T-cell (primary cell): Measurements from ENCODE around the gene GALNT14. TPM values are rescaled to one million over a fixed set of nuclear protein-coding genes. Genes with fewer than 3 reads are reported as not detected.

Experiments used
- ATAC-seq, 4 experiments: fragments of 200-7000 bp in 3 of 4; fragments of 150-1000 bp in 1 of 4; cut with Tn5 transposase; replicated peaks in 1 of 4; 1 replicate in 3 of 4; 2 replicates in 1 of 4; pipeline ENCODE4 v1.10.0; 2021; ENCODE audit warnings: moderate library complexity in 3 of 4, mild to moderate bottlenecking in 2 of 4, moderate number of reproducible peaks in 1 of 4
- CTCF ChIA-PET, 2 donors: fragments of 300-600 bp; sonication (Branson Sonifier 250); formaldehyde crosslinking; loops; one replicate each; lab custom pipeline; 2022; ENCODE audit warnings: antibody characterized with exemption in 2 of 2; lab: Charles Lee
- POLR2A ChIA-PET, 2 donors: fragments of 300-600 bp; sonication (Branson Sonifier 250); formaldehyde crosslinking; loops; one replicate each; lab custom pipeline; 2022; ENCODE audit warnings: antibody characterized with exemption in 2 of 2; lab: Charles Lee
- DNase-seq, 35 experiments: peaks; one replicate each; pipeline versions ENCODE4 v3.0.0 to v3.0.0-alpha.2; 2013 to 2023
- H3K27ac ChIP-seq: one replicate; pipeline ENCODE4 v1.5.1; 2013; ENCODE audit warnings: low read length
- H3K27me3 ChIP-seq, 2 experiments: replicated peaks in 1 of 2; 1 replicate in 1 of 2; 2 replicates in 1 of 2; pipeline versions ENCODE4 v1.6.1 to v1.7.0; 2013; ENCODE audit warnings: low read length in 1 of 2, mixed read lengths in 1 of 2; ENCODE audit not compliant: control insufficient read depth in 2 of 2, insufficient read depth in 2 of 2; ENCODE audit errors: extremely low read depth in 1 of 2
- H3K36me3 ChIP-seq, 2 donors: 1 replicate in 1 of 2; 2 replicates in 1 of 2; pipeline versions ENCODE4 v1.6.1 to v1.7.0; 2013; ENCODE audit warnings: low read length in 1 of 2; ENCODE audit not compliant: control insufficient read depth in 2 of 2, insufficient read depth in 1 of 2; ENCODE audit errors: extremely low read depth in 1 of 2
- H3K4me1 ChIP-seq, 2 experiments: 1 replicate in 1 of 2; 2 replicates in 1 of 2; pipeline versions ENCODE4 v1.6.1 to v1.7.0; 2013; ENCODE audit warnings: low read length in 2 of 2, mixed read lengths in 1 of 2; ENCODE audit not compliant: insufficient read depth in 2 of 2, control insufficient read depth in 1 of 2; ENCODE audit errors: extremely low read depth in 1 of 2
- H3K4me3 ChIP-seq, 2 donors: 1 replicate in 1 of 2; 2 replicates in 1 of 2; pipeline versions ENCODE4 v1.5.1 to v1.7.0; 2013; ENCODE audit warnings: mild to moderate bottlenecking in 2 of 2, low read length in 1 of 2, moderate library complexity in 1 of 2; ENCODE audit not compliant: control insufficient read depth in 1 of 2; ENCODE audit errors: extremely low read depth in 1 of 2
- H3K9me3 ChIP-seq: 2 replicates; pipeline ENCODE4 v1.7.0; 2013
- H3K27ac Mint-ChIP-seq, 2 donors: one replicate each; pipeline ENCODE4 v1.8.0; 2020 to 2021; ENCODE audit warnings: mild to moderate bottlenecking in 2 of 2, mixed read lengths in 2 of 2
- H3K27me3 Mint-ChIP-seq, 2 donors: one replicate each; pipeline ENCODE4 v1.8.0; 2021 to 2022; ENCODE audit warnings: mixed read lengths in 2 of 2
- H3K36me3 Mint-ChIP-seq: one replicate; pipeline ENCODE4 v1.8.0; 2021; ENCODE audit warnings: mixed read lengths
- H3K4me1 Mint-ChIP-seq, 3 donors: one replicate each; pipeline ENCODE4 v1.8.0; 2020 to 2022; ENCODE audit warnings: mixed read lengths in 3 of 3, mild to moderate bottlenecking in 1 of 3
- H3K4me3 Mint-ChIP-seq, 3 donors: one replicate each; pipeline ENCODE4 v1.8.0; 2020 to 2022; ENCODE audit warnings: mild to moderate bottlenecking in 3 of 3, mixed read lengths in 3 of 3, moderate library complexity in 3 of 3
- H3K9me3 Mint-ChIP-seq, 3 donors: one replicate each; pipeline ENCODE4 v1.8.0; 2020 to 2022; ENCODE audit warnings: mixed read lengths in 3 of 3
- WGBS: methylation state at CpG from one replicate; pipeline ENCODE4 v1.1.5; 2013; ENCODE audit warnings: missing lambda C conversion rate; ENCODE audit not compliant: insufficient coverage; 5-methylcytosine and 5-hydroxymethylcytosine counted together
- total RNA-seq, 35 experiments: library from RNA in 6 of 35; stranded (reverse) in 6 of 35; fragments of 120-200 nt in 1 of 35; gene quantifications; one replicate each; pipeline versions ENCODE4 v1.2.1 to v1.2.4 and lab custom pipeline; 2013 to 2026

Gene GALNT14
- total RNA-seq, 5 donors from 2014 or later (not counting 1 experiment from before 2014, with no cell fraction given): 0.29 to 0.38 TPM; not detected in 3

GRCh38 chr2:31101701-31102100 lies 36.5 kb downstream of the GALNT14 start:
- Mint-ChIP-seq H3K4me1 (peaks cover 0 to 2% (median 0%) of the 10 kb centered on the region in 3 donors), H3K4me3 (no peak overlapping the region), H3K36me3 (no peaks in the 10 kb centered on the region), H3K27ac (no peak overlapping the region), H3K27me3 (peaks cover 20 to 23% of the 10 kb centered on the region in 2 donors), H3K9me3 (no peaks in the 10 kb centered on the region)
- Histone ChIP-seq H3K27ac (no peak overlapping the region), H3K4me1 (no peaks in the 10 kb centered on the region), H3K36me3 (no peaks in the 10 kb centered on the region), H3K4me3 (no peak overlapping the region), H3K27me3 (no peaks in the 10 kb centered on the region), H3K9me3 (no peaks in the 10 kb centered on the region)
- CTCF ChIA-PET: interaction anchor here in 1 of 2 donors (0.6 kb wide), 1 partner anchor 18 kb away, joined by 3 read pairs; no protein-coding TSS in a partner anchor
- POLR2A ChIA-PET: no interaction called here
- WGBS: no CpG with 5 or more reads among the region's 2 CpGs
- DNase-seq (no peak), ATAC-seq (no peak)

GRCh38 chr2:31097962-31098613 lies 40.2 kb downstream of the GALNT14 start:
- Histone ChIP-seq H3K4me3 (no peak overlapping the region), H3K36me3 (no peaks in the 10 kb centered on the region), H3K27ac (no peak overlapping the region), H3K27me3 (no peaks in the 10 kb centered on the region), H3K4me1 (no peaks in the 10 kb centered on the region), H3K9me3 (no peaks in the 10 kb centered on the region)
- Mint-ChIP-seq H3K27ac (no peak overlapping the region), H3K27me3 (peaks cover 5 to 9% of the 10 kb centered on the region in 2 donors), H3K36me3 (no peaks in the 10 kb centered on the region), H3K4me3 (no peak overlapping the region), H3K4me1 (peaks cover 0 to 2% (median 0%) of the 10 kb centered on the region in 3 donors), H3K9me3 (no peaks in the 10 kb centered on the region)
- POLR2A ChIA-PET: no interaction called here
- CTCF ChIA-PET: no interaction called here
- WGBS: 60% methylated on average over 1 of the region's 2 CpGs
- DNase-seq (no peak), ATAC-seq (no peak)

- no peak overlapping the region for H3K4me3 ChIP-seq
- no peaks in the 10 kb centered on the region for H3K9me3 Mint-ChIP-seq
- no peaks in the 10 kb centered on the region for H3K4me1 ChIP-seq
- no peak for ATAC-seq
- H3K27ac Mint-ChIP-seq: no peak overlapping the region
- no peaks in the 10 kb centered on the region for H3K9me3 ChIP-seq
- H3K27me3 Mint-ChIP-seq: peaks cover 3 to 16% of the 10 kb centered on the region in 2 donors
- ChIA-PET POLR2A (no interaction called here), CTCF (interaction anchor here in 1 of 2 donors (0.6 kb wide), 1 partner anchor 37 kb away, joined by 4 read pairs; no protein-coding TSS in a partner anchor)
- WGBS: 80% methylated on average over 5 of the region's 7 CpGs
- H3K27ac ChIP-seq: no peak overlapping the region
- no peak overlapping the region for H3K4me3 Mint-ChIP-seq
- peaks cover 0 to 6% of the 10 kb centered on the region in 2 experiments for H3K27me3 ChIP-seq
- no peaks in the 10 kb centered on the region for H3K36me3 ChIP-seq
- H3K4me1 Mint-ChIP-seq: no peaks in the 10 kb centered on the region
- no peak for DNase-seq
- no peaks in the 10 kb centered on the region for H3K36me3 Mint-ChIP-seq
Measured at GRCh38 chr2:31090188-31090587, 48.1 kb downstream of the GALNT14 start.

- Histone ChIP-seq H3K27ac (no peak overlapping the region), H3K36me3 (no peaks in the 10 kb centered on the region), H3K4me1 (no peaks in the 10 kb centered on the region), H3K27me3 (peaks cover 0 to 6% of the 10 kb centered on the region in 2 experiments), H3K4me3 (no peak overlapping the region), H3K9me3 (no peaks in the 10 kb centered on the region)
- H3K27ac Mint-ChIP-seq: no peak overlapping the region
- peaks cover 3 to 15% of the 10 kb centered on the region in 2 donors for H3K27me3 Mint-ChIP-seq
- CTCF ChIA-PET: interaction anchor here in 1 of 2 donors (0.6 kb wide), 2 partner anchors 34 to 36 kb away, joined by 3 to 4 read pairs; no protein-coding TSS in a partner anchor
- DNase-seq: no peak
- no peaks in the 10 kb centered on the region for H3K36me3 Mint-ChIP-seq
- no peaks in the 10 kb centered on the region for H3K9me3 Mint-ChIP-seq
- no peak overlapping the region for H3K4me3 Mint-ChIP-seq
- H3K4me1 Mint-ChIP-seq: no peaks in the 10 kb centered on the region
- WGBS: 50% methylated on average over 2 of the region's 2 CpGs
- POLR2A ChIA-PET: no interaction called here
- no peak for ATAC-seq
Measured at GRCh38 chr2:31089645-31090044, 48.6 kb downstream of the GALNT14 start.

GRCh38 chr2:31088504-31089195 lies 49.6 kb downstream of the GALNT14 start:
- no peaks in the 10 kb centered on the region for H3K9me3 ChIP-seq

GRCh38 chr2:31087491-31087890 lies 50.7 kb downstream of the GALNT14 start:
- Mint-ChIP-seq H3K36me3 (no peaks in the 10 kb centered on the region), H3K4me3 (no peak overlapping the region), H3K9me3 (no peaks in the 10 kb centered on the region), H3K27me3 (peaks cover 6 to 9% of the 10 kb centered on the region in 2 donors), H3K27ac (no peak overlapping the region), H3K4me1 (no peaks in the 10 kb centered on the region)
- ATAC-seq (no peak), DNase-seq (no peak)
- ChIA-PET POLR2A (no interaction called here), CTCF (no interaction called here)
- Histone ChIP-seq H3K27me3 (peaks cover 0 to 6% of the 10 kb centered on the region in 2 experiments), H3K36me3 (no peaks in the 10 kb centered on the region), H3K4me3 (no peak overlapping the region), H3K27ac (no peak overlapping the region), H3K4me1 (no peaks in the 10 kb centered on the region), H3K9me3 (no peaks in the 10 kb centered on the region)
- 60% methylated on average over 1 of the region's 3 CpGs for WGBS

More at GRCh38 chr2:31088504-31089195, 49.6 kb downstream of the GALNT14 start:
- WGBS: 72% methylated on average over 3 of the region's 6 CpGs
- Histone ChIP-seq H3K27ac (no peak overlapping the region), H3K4me1 (no peaks in the 10 kb centered on the region), H3K36me3 (no peaks in the 10 kb centered on the region), H3K27me3 (peaks cover 0 to 6% of the 10 kb centered on the region in 2 experiments), H3K4me3 (no peak overlapping the region)
- Mint-ChIP-seq H3K27me3 (peaks cover 2 to 9% of the 10 kb centered on the region in 2 donors), H3K4me1 (no peaks in the 10 kb centered on the region), H3K27ac (no peak overlapping the region), H3K4me3 (no peak overlapping the region), H3K9me3 (no peaks in the 10 kb centered on the region), H3K36me3 (no peaks in the 10 kb centered on the region)
- POLR2A ChIA-PET: no interaction called here
- DNase-seq: no peak
- ATAC-seq: no peak
- CTCF ChIA-PET: interaction anchor here in 1 of 2 donors (0.6 kb wide), 1 partner anchor 35 kb away, joined by 3 read pairs; no protein-coding TSS in a partner anchor
